ENCODE data around the gene EPRS1. TPM values are rescaled to one million over a fixed set of nuclear protein-coding genes. Genes with fewer than 3 reads are reported as not detected.

Gene EPRS1
- total and polyA plus RNA-seq, 9 of the 15 experiments (the other 6 are each of a cell fraction or from before 2014, with no cell fraction given), result 129 to 291 (median 248) TPM

DNA sequence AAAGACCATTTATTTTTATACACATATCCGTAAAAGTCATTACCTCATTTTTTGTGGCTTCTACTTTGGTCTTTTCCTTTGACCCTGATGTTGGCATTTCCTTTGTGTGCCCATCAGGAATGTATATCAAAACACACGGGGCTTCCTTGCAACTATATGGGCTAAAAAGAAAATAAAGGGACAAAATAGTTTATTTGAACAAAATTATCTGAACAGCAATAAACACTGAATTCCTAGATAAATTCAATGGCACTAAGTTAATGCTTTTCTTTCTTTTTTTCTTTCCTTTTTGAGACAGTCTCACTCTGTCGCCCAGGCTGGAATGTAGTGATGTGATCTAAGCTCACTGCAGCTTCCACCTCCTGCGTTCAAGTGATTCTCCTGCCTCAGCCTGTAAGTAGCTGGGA is 45.2 kb downstream of the EPRS1 start (continued):
- TF ChIP-seq EZH2 (IDR thresholded peaks at IDR 0.05; ENCODE audit: borderline replicate concordance, low read depth, low read length) (no peak), ZNF311 (CRISPR knock-in tag; IDR thresholded peaks at IDR 0.05) (no peak), YBX1 (IDR thresholded peaks at IDR 0.05) (no peak), ZNF174 (CRISPR knock-in tag; IDR thresholded peaks at IDR 0.05) (no peak), PPARD (CRISPR knock-in tag; IDR thresholded peaks at IDR 0.05) (no peak)

DNA sequence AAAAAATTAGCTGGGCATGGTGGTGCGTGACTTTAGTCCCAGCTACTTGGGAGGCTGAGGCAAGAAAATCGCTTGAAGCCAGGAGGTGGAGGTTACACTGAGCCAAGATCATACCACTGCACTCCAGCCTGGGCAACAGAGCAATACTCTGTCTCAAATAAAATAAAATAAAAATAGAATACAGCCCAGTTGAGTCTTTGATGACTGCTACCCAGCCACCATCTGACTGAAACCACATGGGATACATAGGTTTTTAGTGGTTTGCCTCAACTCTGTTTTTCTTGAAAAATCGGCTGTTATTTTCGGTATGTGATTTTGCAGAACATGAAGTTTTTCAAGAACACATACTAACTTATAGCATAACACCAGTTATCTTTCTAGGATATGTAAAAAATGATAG is 46.5 kb downstream of the EPRS1 start:
- H4K20me1 ChIP-seq (replicated peaks; ENCODE audit: control insufficient read depth, insufficient read depth, low read length), result no peaks in the 10 kb centered on the region

More for the DNA sequence above, 46.5 kb downstream of the EPRS1 start:
- peaks cover 90% of the 10 kb centered on the region for H3K36me3 ChIP-seq (ENCODE audit: control insufficient read depth, insufficient read depth, low read length)
- H3K4me3 ChIP-seq, result no peak overlapping the region
- H3K9ac ChIP-seq (ENCODE audit: insufficient read depth in 1 of 2, low read depth in 2 of 2, low read length in 2 of 2), result no peak overlapping the region
- no peak for DNase-seq (ENCODE audit: extremely low read depth in 1 of 4, low spot score in 3 of 4)
- no peaks in the 10 kb centered on the region for H3K79me2 ChIP-seq (ENCODE audit: control insufficient read depth, insufficient read depth, low read length)
- H3K27me3 ChIP-seq (ENCODE audit: control insufficient read depth in 2 of 2, insufficient read depth in 2 of 2, low read length in 2 of 2), result no peaks in the 10 kb centered on the region
- WGBS (ENCODE audit: insufficient coverage, low coverage, missing lambda C conversion rate), result 71% methylated on average over 4 of the region's 4 CpGs
- no TSS peak for BruUV-seq (replicated peaks)
- TF ChIP-seq ARHGAP35 (IDR thresholded peaks at IDR 0.05; ENCODE audit: partially characterized antibody), result no peak
- no peaks in the 10 kb centered on the region for H3K4me1 ChIP-seq (replicated peaks in 1 of 2; ENCODE audit: control insufficient read depth in 2 of 2, insufficient read depth in 2 of 2, low read length in 2 of 2)
- H3K27ac ChIP-seq (ENCODE audit: extremely low read depth, low read depth, low read length), result no peak overlapping the region
- CTCF ChIA-PET (ENCODE audit: low intra/inter-chr PET ratio), result no interaction called here
- ATAC-seq, result no peak
- in situ Hi-C loops (cut with MboI), result no loop called here
- no peak overlapping the region for H2AFZ ChIP-seq (ENCODE audit: low read depth, low read length)
- intact Hi-C loops (cut with micrococcal nuclease), result no loop called here
- no peak overlapping the region for H3K4me2 ChIP-seq (ENCODE audit: insufficient read depth, low read length)
- no peaks in the 10 kb centered on the region for H3K9me1 ChIP-seq (ENCODE audit: control insufficient read depth, insufficient read depth, low read length)
- POLR2A ChIA-PET, result interaction anchor here (0.8 to 4.9 kb wide), 3 partner anchors 9 to 20 kb away, joined by 3 to 47 read pairs (median 7); no protein-coding TSS in a partner anchor
- no peaks in the 10 kb centered on the region for H3K9me3 ChIP-seq (replicated peaks; ENCODE audit: control insufficient read depth, insufficient read depth, low read depth, low read length)
- FAIRE-seq, result no peak

Other genes starting within 250 kb of the EPRS1 start
- 5.9 and 7.4 TPM in 2 replicates for gene SLC30A10, start 117.9 kb downstream of the EPRS1 start, total RNA-seq (2014; rRNA removed)
- gene SLC30A10, start 117.9 kb downstream of the EPRS1 start, total RNA-seq (2014; rRNA removed; fragmentation: Illumina TruSeq; extraction: Trizol), result 7.1 and 8.1 TPM in 2 replicates
- gene SLC30A10, start 117.9 kb downstream of the EPRS1 start, total RNA-seq (2015; rRNA removed; fragmentation: Illumina TruSeq; extraction: Trizol), result 3.5 and 3.9 TPM in 2 replicates
- 8.8 and 9.4 TPM in 2 replicates for gene SLC30A10, start 117.9 kb downstream of the EPRS1 start, total RNA-seq (2021)
- gene SLC30A10, start 117.9 kb downstream of the EPRS1 start, polyA plus RNA-seq (2011; rRNA removed), result 8.9 and 11.3 TPM in 2 replicates
- gene SLC30A10, start 117.9 kb downstream of the EPRS1 start, polyA plus RNA-seq (2014; fragmentation: Illumina TruSeq; extraction: Trizol), result 8.0 and 8.4 TPM in 2 replicates
- gene SLC30A10, start 117.9 kb downstream of the EPRS1 start, polyA plus RNA-seq (2014; fragmentation: Nextera tagmentation; extraction: Ambion mirVana), result 1 to 10 TPM; 2.6 to 3.8 TPM
- 9.5 and 10.5 TPM in 2 replicates for gene SLC30A10, start 117.9 kb downstream of the EPRS1 start, polyA plus RNA-seq (2014; rRNA removed)
- gene BPNT1, start 43.3 kb upstream of the EPRS1 start, total RNA-seq (2014; rRNA removed), result 28.8 and 34.1 TPM in 2 replicates
- gene BPNT1, start 43.3 kb upstream of the EPRS1 start, total RNA-seq (2014; rRNA removed; fragmentation: Illumina TruSeq; extraction: Trizol), result 56.4 and 60.4 TPM in 2 replicates
- gene BPNT1, start 43.3 kb upstream of the EPRS1 start, total RNA-seq (2015; rRNA removed; fragmentation: Illumina TruSeq; extraction: Trizol), result 33.8 and 37.4 TPM in 2 replicates
- 40.5 and 43.1 TPM in 2 replicates for gene BPNT1, start 43.3 kb upstream of the EPRS1 start, total RNA-seq (2021)
- 63.6 and 73.8 TPM in 2 replicates for gene BPNT1, start 43.3 kb upstream of the EPRS1 start, polyA plus RNA-seq (2011; rRNA removed)
- 51.9 and 61.1 TPM in 2 replicates for gene BPNT1, start 43.3 kb upstream of the EPRS1 start, polyA plus RNA-seq (2014; fragmentation: Illumina TruSeq; extraction: Trizol)
- gene BPNT1, start 43.3 kb upstream of the EPRS1 start, polyA plus RNA-seq (2014; fragmentation: Nextera tagmentation; extraction: Ambion mirVana), result 10 to 100 TPM; 30.2 to 52.9 TPM
- 33.7 and 35.7 TPM in 2 replicates for gene BPNT1, start 43.3 kb upstream of the EPRS1 start, polyA plus RNA-seq (2014; rRNA removed)
- 93.8 and 117 TPM in 2 replicates for gene IARS2, start 47.6 kb upstream of the EPRS1 start, total RNA-seq (2014; rRNA removed)
- 127 and 150 TPM in 2 replicates for gene IARS2, start 47.6 kb upstream of the EPRS1 start, total RNA-seq (2014; rRNA removed; fragmentation: Illumina TruSeq; extraction: Trizol)
- gene IARS2, start 47.6 kb upstream of the EPRS1 start, total RNA-seq (2015; rRNA removed; fragmentation: Illumina TruSeq; extraction: Trizol), result 127 and 129 TPM in 2 replicates
- 104 and 107 TPM in 2 replicates for gene IARS2, start 47.6 kb upstream of the EPRS1 start, total RNA-seq (2021)
- 46.5 and 63.6 TPM in 2 replicates for gene IARS2, start 47.6 kb upstream of the EPRS1 start, polyA plus RNA-seq (2011; rRNA removed)
- 96.5 and 106 TPM in 2 replicates for gene IARS2, start 47.6 kb upstream of the EPRS1 start, polyA plus RNA-seq (2014; fragmentation: Illumina TruSeq; extraction: Trizol)
- gene IARS2, start 47.6 kb upstream of the EPRS1 start, polyA plus RNA-seq (2014; fragmentation: Nextera tagmentation; extraction: Ambion mirVana), result 10 to 100 TPM; 39.6 to 50.4 TPM
- 75.6 and 76.1 TPM in 2 replicates for gene IARS2, start 47.6 kb upstream of the EPRS1 start, polyA plus RNA-seq (2014; rRNA removed)
- 21.1 and 21.4 TPM in 2 replicates for gene RAB3GAP2, start 225.9 kb upstream of the EPRS1 start, total RNA-seq (2014; rRNA removed)
- gene RAB3GAP2, start 225.9 kb upstream of the EPRS1 start, total RNA-seq (2014; rRNA removed; fragmentation: Illumina TruSeq; extraction: Trizol), result 39.5 and 40.1 TPM in 2 replicates
- 30.3 and 33.2 TPM in 2 replicates for gene RAB3GAP2, start 225.9 kb upstream of the EPRS1 start, total RNA-seq (2015; rRNA removed; fragmentation: Illumina TruSeq; extraction: Trizol)
- 48.7 and 50.0 TPM in 2 replicates for gene RAB3GAP2, start 225.9 kb upstream of the EPRS1 start, total RNA-seq (2021)
- 46.1 and 69.1 TPM in 2 replicates for gene RAB3GAP2, start 225.9 kb upstream of the EPRS1 start, polyA plus RNA-seq (2011; rRNA removed)
- gene RAB3GAP2, start 225.9 kb upstream of the EPRS1 start, polyA plus RNA-seq (2014; fragmentation: Illumina TruSeq; extraction: Trizol), result 28.1 and 32.2 TPM in 2 replicates
- gene RAB3GAP2, start 225.9 kb upstream of the EPRS1 start, polyA plus RNA-seq (2014; fragmentation: Nextera tagmentation; extraction: Ambion mirVana), result 10 to 100 TPM; 14.1 to 17.2 TPM
- 19.1 and 23.2 TPM in 2 replicates for gene RAB3GAP2, start 225.9 kb upstream of the EPRS1 start, polyA plus RNA-seq (2014; rRNA removed)